Hepatocyte (in vitro differentiated cells): ENCODE data around the gene SELENOM.

Experiments
- CTCF ChIP-seq: fragments of 200-600 bp; sonication (generic); IDR thresholded peaks from 2 replicates; pipeline ENCODE4 v1.5.1; 2016; ENCODE audit warnings: antibody characterized with exemption, mild to moderate bottlenecking; ENCODE audit not compliant: poor library complexity
- EZH2 ChIP-seq: fragments of 200-600 bp; sonication (generic); IDR thresholded peaks from 2 replicates; pipeline ENCODE4 v1.6.1; 2016; ENCODE audit warnings: antibody characterized with exemption, mild to moderate bottlenecking, borderline replicate concordance
- EZH2phosphoT487 ChIP-seq: fragments of 200-600 bp; sonication (generic); IDR thresholded peaks from one replicate; pipeline ENCODE4 v1.6.1; 2018; ENCODE audit warnings: antibody characterized with exemption, mild to moderate bottlenecking, low read depth, moderate library complexity; ENCODE audit not compliant: unreplicated experiment, severe bottlenecking

- TF ChIP-seq CTCF (no peak), EZH2 (no peak), EZH2phosphoT487 (no peak)
These were observed 36.9 kb upstream of the SELENOM start for GRCh38 chr22:31144223-31144622.
